D721Med (cell line): ENCODE results near the gene UGT1A8.

Experiments used
- DNase-seq: peaks from one replicate; pipeline ENCODE4 v3.0.0; 2011; ENCODE audit warnings: low spot score; ENCODE audit not compliant: insufficient read length
- FAIRE-seq: peaks from 2 replicates; lab custom pipeline; 2011; peaks lifted over from hg19 to GRCh38; lab: Jason Lieb, UNC
- CTCF ChIP-seq: IDR thresholded peaks from 2 replicates; pipeline ENCODE4 v1.5.1; 2012; ENCODE audit warnings: mild to moderate bottlenecking, control low read depth; ENCODE audit not compliant: insufficient read depth; ENCODE audit errors: missing control alignments

UGT1A8 gene

GRCh38 chr2:233686928-233687327, 69.5 kb downstream of the UGT1A8 start:
- DNase-seq (no peak), FAIRE-seq (no peak)
- no peak for TF ChIP-seq CTCF

GRCh38 chr2:233688341-233688740, 70.9 kb downstream of the UGT1A8 start:
- FAIRE-seq (no peak), DNase-seq (no peak)
- no peak for TF ChIP-seq CTCF

GRCh38 chr2:233689031-233689430, 71.6 kb downstream of the UGT1A8 start:
- DNase-seq: no peak

GRCh38 chr2:233689501-233689900, 72.1 kb downstream of the UGT1A8 start:
- TF ChIP-seq CTCF: no peak
- DNase-seq: no peak
- no peak for FAIRE-seq

More at GRCh38 chr2:233689031-233689430, 71.6 kb downstream of the UGT1A8 start:
- no peak for TF ChIP-seq CTCF
- FAIRE-seq: no peak

- DNase-seq: no peak
- TF ChIP-seq CTCF: no peak
- FAIRE-seq: no peak
Measured at GRCh38 chr2:233690444-233690843, 73.0 kb downstream of the UGT1A8 start.

- TF ChIP-seq CTCF: no peak
- DNase-seq: no peak
- no peak for FAIRE-seq
Measured at GRCh38 chr2:233691443-233692433, 74.3 kb downstream of the UGT1A8 start.

- TF ChIP-seq CTCF: no peak
- FAIRE-seq (no peak), DNase-seq (no peak)
Measured at GRCh38 chr2:233692648-233693047, 75.2 kb downstream of the UGT1A8 start, which contains the start of gene UGT1A6. Gene UGT1A6, plus strand, starts transcription at chr2:233692890. Its CDS starts 115 bp downstream, at chr2:233693005.
